LNCAP (cell line): ENCODE measurements around the gene LHX1.

Source experiments
- CTCF ChIP-seq: fragments of 450-650 bp; IDR thresholded peaks from 2 replicates; pipeline ENCODE4 v1.5.1; 2017; ENCODE audit warnings: mild to moderate bottlenecking

Gene LHX1

GRCh38 chr17:36946726-36947091 lies 9.4 kb downstream of the LHX1 start:
- TF ChIP-seq CTCF: no peak

GRCh38 chr17:36947922-36948716 lies 10.8 kb downstream of the LHX1 start:
- no peak for TF ChIP-seq CTCF

GRCh38 chr17:36948717-36949460 lies 11.6 kb downstream of the LHX1 start, which contains the start of gene AATF:
Gene AATF, plus strand, starts transcription at chr17:36948954. Its CDS starts 172 bp downstream, at chr17:36949126.
- no peak for TF ChIP-seq CTCF

GRCh38 chr17:36949461-36949927 lies 12.2 kb downstream of the LHX1 start:
- no peak for TF ChIP-seq CTCF

- no peak for TF ChIP-seq CTCF
Measured at GRCh38 chr17:36950027-36950426, 12.8 kb downstream of the LHX1 start.

GRCh38 chr17:36951084-36951789 lies 14.0 kb downstream of the LHX1 start:
- TF ChIP-seq CTCF: no peak

- no peak for TF ChIP-seq CTCF
Measured at GRCh38 chr17:36971508-36971907, 34.2 kb downstream of the LHX1 start.
